Psoas muscle (tissue), 8 donors: ENCODE data around the gene HEG1. TPM values are rescaled to one million over a fixed set of nuclear protein-coding genes. Genes with fewer than 3 reads are reported as not detected.
A peak's percentile ranks its signal among the peaks of the same experiment; 100 is the strongest.

Experiments
- ATAC-seq, 4 donors: fragments of 200-7000 bp; cut with Tn5 transposase; one replicate each; pipeline ENCODE4 v1.9.1; 2020; ENCODE audit warnings: moderate library complexity in 3 of 4, mild to moderate bottlenecking in 2 of 4
- DNase-seq, 2 donors: peaks; one replicate each; pipeline ENCODE4 v3.0.0-alpha.2; 2020
- H3K27ac ChIP-seq: fragments of 200-600 bp; one replicate; pipeline ENCODE4 v1.8.0; 2022
- H3K27me3 ChIP-seq, 3 donors: fragments of 200-600 bp in 1 of 3; one replicate each; pipeline versions ENCODE4 v1.6.1 to v1.8.0; 2013 to 2022; ENCODE audit warnings: low read length in 2 of 3, mild to moderate bottlenecking in 2 of 3, moderate library complexity in 1 of 3; ENCODE audit not compliant: insufficient read depth in 3 of 3
- H3K36me3 ChIP-seq, 2 donors: fragments of 200-600 bp in 1 of 2; one replicate each; pipeline versions ENCODE4 v1.6.1 to v1.8.0; 2013 to 2022; ENCODE audit warnings: low read depth in 1 of 2, mild to moderate bottlenecking in 1 of 2, moderate library complexity in 1 of 2; ENCODE audit not compliant: insufficient read depth in 1 of 2
- H3K4me1 ChIP-seq: fragments of 200-600 bp; one replicate; pipeline ENCODE4 v1.8.0; 2022
- H3K4me3 ChIP-seq: fragments of 200-600 bp; one replicate; pipeline ENCODE4 v1.8.0; 2022; ENCODE audit warnings: mild to moderate bottlenecking
- H3K9me3 ChIP-seq: fragments of 200-600 bp; one replicate; pipeline ENCODE4 v1.8.0; 2022
- WGBS, 3 donors: extraction: QIAGEN DNeasy Blood & Tissue Kit; methylation state at CpG; one replicate each; pipeline versions ENCODE4 v1.1.6 to v1.1.7; 2013; 5-methylcytosine and 5-hydroxymethylcytosine counted together
- intact Hi-C, 2 donors: fragments of 100-400 bp; cut with DNase I; formaldehyde crosslinking; loops; one replicate each; pipeline versions ENCODE4 v1.11.0 to v1.14.2; 2022
- polyA plus RNA-seq, 3 donors: library from polyadenylated mRNA; stranded (reverse); fragments of 200-250 nt; gene quantifications; one replicate each; pipeline ENCODE4 v1.2.3, GENCODE V29; 2013
- total RNA-seq, 4 donors: library from RNA; stranded (reverse); fragmentation: NEBNext Ultra II Directional in 2 of 4; extraction: Animal tissue kit (Norgen Biotek cat#: 25700) in 2 of 4; gene quantifications; one replicate each; pipeline versions ENCODE4 v1.2.1 to v1.2.4, GENCODE V29; 2021 to 2023
- TF ChIP-seq, protein P1 (sequence below): fragments of 200-600 bp; IDR thresholded peaks from one replicate; pipeline ENCODE4 v1.8.0; 2022; ENCODE audit warnings: antibody characterized with exemption
- donor health status: healthy with polysubstance abuse.
- donor health status: DM: no; HTN: no; CAD: no; lungs with moderate emphysema.
- donor health status: Bipolar disorder and iron deficiency.
- donor health status: healthy.
- donor health status: DM: yes; HTN: yes; CAD: no.
- donor health status: DM: no; HTN: no; CAD: no.
- donor health status: DM: no; HTN: no; CAD: no.
- donor health status: DM: yes; HTN: yes; CAD: no.

Gene HEG1
- total and polyA plus RNA-seq, 7 donors: 3.2 to 38.7 (median 11.7) TPM

DNA sequence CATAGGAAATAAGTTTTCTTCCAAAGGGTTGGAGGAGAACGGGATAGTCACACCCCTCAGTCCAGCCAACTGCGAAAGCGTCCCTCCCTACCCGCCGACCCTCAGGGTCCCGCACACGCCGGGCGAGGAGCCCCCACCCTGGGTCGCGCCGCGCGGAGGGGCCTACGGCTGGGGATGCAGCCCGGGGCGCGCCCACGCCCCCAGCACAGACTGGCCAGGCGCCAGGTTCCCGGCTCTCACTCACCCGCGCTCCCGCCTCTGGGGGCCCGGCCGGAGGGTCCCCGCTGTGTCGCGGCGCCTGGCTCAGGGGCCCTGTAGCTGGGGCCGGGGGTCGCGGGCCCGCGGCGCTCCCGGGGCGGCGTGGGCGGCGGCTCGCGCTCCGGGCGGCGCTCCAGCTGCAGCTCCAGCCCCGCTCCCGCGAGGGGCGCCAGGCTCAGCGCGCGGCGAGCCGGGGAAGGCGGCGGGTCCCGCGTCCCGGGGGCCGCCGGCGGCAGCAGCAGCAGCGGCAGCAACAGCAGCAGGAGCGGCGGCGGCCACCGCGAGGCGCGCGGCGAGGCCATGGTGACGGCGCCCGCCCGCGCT, 375 bp downstream of the HEG1 start:
- DNase-seq: peak; percentile 51 to 66

DNA sequence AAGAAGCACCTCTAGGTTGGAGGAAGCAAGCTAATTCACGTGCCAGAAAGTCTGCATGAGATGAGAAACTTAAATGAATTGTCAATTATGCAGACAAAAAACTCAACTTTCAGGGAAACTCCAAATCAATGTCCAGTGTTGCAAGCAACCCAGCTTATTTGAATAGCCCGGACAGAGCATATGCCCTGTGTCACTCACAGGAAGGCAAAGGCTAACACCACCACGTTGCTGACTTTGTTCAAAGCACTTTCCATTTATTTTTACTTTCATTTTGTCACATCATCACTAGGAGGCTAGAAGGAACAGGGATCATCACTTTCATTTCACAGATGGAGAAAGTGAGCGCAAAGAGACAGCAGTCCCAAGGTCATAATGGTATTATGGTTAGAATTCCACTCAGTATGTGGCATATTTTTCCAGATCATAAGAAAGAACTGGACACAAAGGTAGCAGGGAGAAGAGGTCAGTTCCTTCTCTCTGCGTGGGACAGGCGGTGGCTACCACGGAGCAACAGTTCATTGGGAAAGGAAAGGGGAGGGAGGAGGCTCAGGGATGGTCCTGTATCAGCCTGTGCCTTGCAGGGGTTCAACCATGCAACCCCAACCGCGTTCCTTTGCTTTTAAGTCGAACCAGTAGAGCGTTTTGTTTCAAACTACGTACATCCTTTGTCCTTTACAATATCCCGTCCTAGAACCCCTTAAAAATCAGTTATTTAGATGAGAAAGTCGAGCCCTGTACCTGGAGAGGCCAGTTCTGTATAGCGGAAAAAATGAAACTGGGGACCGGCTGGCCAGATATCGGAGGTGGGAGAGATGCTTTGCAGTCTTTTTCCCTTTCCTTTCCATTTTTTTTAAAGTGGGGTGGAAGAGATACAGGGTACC, 1.1 kb downstream of the HEG1 start:
- TF ChIP-seq, protein P1, sequence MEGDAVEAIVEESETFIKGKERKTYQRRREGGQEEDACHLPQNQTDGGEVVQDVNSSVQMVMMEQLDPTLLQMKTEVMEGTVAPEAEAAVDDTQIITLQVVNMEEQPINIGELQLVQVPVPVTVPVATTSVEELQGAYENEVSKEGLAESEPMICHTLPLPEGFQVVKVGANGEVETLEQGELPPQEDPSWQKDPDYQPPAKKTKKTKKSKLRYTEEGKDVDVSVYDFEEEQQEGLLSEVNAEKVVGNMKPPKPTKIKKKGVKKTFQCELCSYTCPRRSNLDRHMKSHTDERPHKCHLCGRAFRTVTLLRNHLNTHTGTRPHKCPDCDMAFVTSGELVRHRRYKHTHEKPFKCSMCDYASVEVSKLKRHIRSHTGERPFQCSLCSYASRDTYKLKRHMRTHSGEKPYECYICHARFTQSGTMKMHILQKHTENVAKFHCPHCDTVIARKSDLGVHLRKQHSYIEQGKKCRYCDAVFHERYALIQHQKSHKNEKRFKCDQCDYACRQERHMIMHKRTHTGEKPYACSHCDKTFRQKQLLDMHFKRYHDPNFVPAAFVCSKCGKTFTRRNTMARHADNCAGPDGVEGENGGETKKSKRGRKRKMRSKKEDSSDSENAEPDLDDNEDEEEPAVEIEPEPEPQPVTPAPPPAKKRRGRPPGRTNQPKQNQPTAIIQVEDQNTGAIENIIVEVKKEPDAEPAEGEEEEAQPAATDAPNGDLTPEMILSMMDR: peak; percentile 4
- Histone ChIP-seq H3K27ac (peak overlapping the region; percentile 80), H3K27me3 (no peaks in the 10 kb centered on the region), H3K4me1 (peaks cover 59% of the 10 kb centered on the region), H3K36me3 (no peaks in the 10 kb centered on the region), H3K9me3 (no peaks in the 10 kb centered on the region), H3K4me3 (peak overlapping the region; percentile 87)
- ATAC-seq (peak in 3 of 4 donors; percentile 29 to 59 (median 39)), DNase-seq (no peak)
- WGBS, 3 donors: 4 to 5% (median 5%) methylated on average over 17 of the region's 17 CpGs
- intact Hi-C loops: loop anchor here (5.0 kb wide), 3 partner anchors 52 to 108 kb away; no protein-coding TSS in a partner anchor

More for the DNA sequence above, 375 bp downstream of the HEG1 start:
- peaks cover 52% of the 10 kb centered on the region for H3K4me1 ChIP-seq
- peak overlapping the region; percentile 87 for H3K4me3 ChIP-seq
- TF ChIP-seq, protein P1: no peak
- no peaks in the 10 kb centered on the region for H3K27me3 ChIP-seq
- intact Hi-C loops: no loop called here
- 0 to 1% (median 0%) methylated on average over 37 to 78 of the region's 78 CpGs for WGBS, 3 donors
- ATAC-seq: peak in 1 of 4 donors; percentile 2
- H3K9me3 ChIP-seq: no peaks in the 10 kb centered on the region
- H3K27ac ChIP-seq: peak overlapping the region; percentile 80
- no peaks in the 10 kb centered on the region for H3K36me3 ChIP-seq

DNA sequence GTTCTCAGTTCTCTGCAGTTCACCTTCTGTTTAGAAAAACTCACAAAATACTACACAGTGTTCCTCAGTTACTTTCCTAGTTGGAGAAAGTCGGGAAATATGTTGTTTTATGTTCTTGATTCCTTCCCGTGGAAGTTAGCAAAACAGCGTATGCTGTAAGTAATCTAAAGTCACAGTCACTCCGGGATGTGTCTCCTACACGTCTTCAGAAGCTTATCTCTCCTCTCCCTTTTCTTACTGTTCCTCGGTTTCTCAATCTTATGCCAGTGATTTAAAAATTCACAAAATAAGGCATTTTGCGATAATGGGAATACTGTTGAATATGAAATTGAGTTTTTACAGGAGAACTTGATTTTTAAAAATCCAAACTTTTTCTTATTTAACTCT, 1.7 kb downstream of the HEG1 start:
- intact Hi-C loops: loop anchor here (5.0 kb wide), 3 partner anchors 52 to 108 kb away; no protein-coding TSS in a partner anchor
- Histone ChIP-seq H3K27me3 (no peaks in the 10 kb centered on the region), H3K36me3 (no peaks in the 10 kb centered on the region), H3K9me3 (no peaks in the 10 kb centered on the region), H3K4me3 (peak overlapping the region; percentile 87), H3K4me1 (peaks cover 60% of the 10 kb centered on the region), H3K27ac (peak overlapping the region; percentile 80)
- WGBS, 3 donors: 61 to 71% (median 68%) methylated on average over 7 of the region's 7 CpGs
- TF ChIP-seq, protein P1: no peak
- DNase-seq (no peak), ATAC-seq (no peak)

DNA sequence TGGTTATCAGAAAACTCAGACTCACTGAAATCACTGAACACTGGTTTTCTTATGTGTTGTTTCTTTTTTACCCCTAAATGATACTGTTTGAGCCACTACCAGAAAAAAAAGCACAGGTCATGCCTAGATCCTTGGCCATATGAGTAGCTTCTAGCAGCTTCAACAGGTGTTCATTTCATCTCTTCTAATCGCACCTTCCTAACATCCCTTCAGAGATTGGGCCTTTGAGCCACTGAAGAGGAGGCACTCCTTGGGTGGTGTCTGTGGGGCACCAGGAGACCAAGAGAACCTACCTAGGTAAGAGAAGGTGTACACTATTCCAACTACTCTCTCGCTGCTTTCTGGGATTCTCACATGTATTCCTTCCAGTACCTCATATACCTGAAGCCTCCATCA, 2.5 kb downstream of the HEG1 start:
- no peaks in the 10 kb centered on the region for H3K27me3 ChIP-seq
- peaks cover 67% of the 10 kb centered on the region for H3K4me1 ChIP-seq
- no peaks in the 10 kb centered on the region for H3K9me3 ChIP-seq
- no peaks in the 10 kb centered on the region for H3K36me3 ChIP-seq
- peak overlapping the region; percentile 87 for H3K4me3 ChIP-seq
- DNase-seq: no peak
- no peak for ATAC-seq
- 83 to 90% (median 87%) methylated on average over 2 of the region's 2 CpGs for WGBS, 3 donors
- intact Hi-C loops: loop anchor here (5.0 kb wide), 3 partner anchors 51 to 109 kb away; no protein-coding TSS in a partner anchor
- TF ChIP-seq, protein P1: no peak
- H3K27ac ChIP-seq: peak overlapping the region; percentile 80
